Measurements from ENCODE around the gene GALNT3. TPM values are rescaled to one million over a fixed set of nuclear protein-coding genes. Genes with fewer than 3 reads are reported as not detected.

GALNT3 gene
- total RNA-seq, 1 donor from 2014 or later = 4.2 TPM

- no peak for DNase-seq (ENCODE audit: low spot score)
- H3K27ac Mint-ChIP-seq (ENCODE audit: unreplicated experiment) = no peak overlapping the region
- H3K9me3 Mint-ChIP-seq (ENCODE audit: low read depth) = no peaks in the 10 kb centered on the region
- no peaks in the 10 kb centered on the region for H3K27me3 Mint-ChIP-seq (ENCODE audit: low read depth)
- no peaks in the 10 kb centered on the region for H3K36me3 Mint-ChIP-seq (ENCODE audit: low read depth)
- TF ChIP-seq CTCF (IDR thresholded peaks at IDR 0.05) = no peak
- no peaks in the 10 kb centered on the region for H3K4me1 Mint-ChIP-seq (ENCODE audit: low read depth)
- H3K4me3 Mint-ChIP-seq (ENCODE audit: unreplicated experiment) = no peak overlapping the region
These were observed 21.9 kb downstream of the GALNT3 start for GRCh38 chr2:165772183-165772582.

- Mint-ChIP-seq H3K27me3 (ENCODE audit: low read depth) (no peaks in the 10 kb centered on the region), H3K4me3 (ENCODE audit: unreplicated experiment) (no peak overlapping the region), H3K27ac (ENCODE audit: unreplicated experiment) (no peak overlapping the region), H3K36me3 (ENCODE audit: low read depth) (no peaks in the 10 kb centered on the region), H3K9me3 (ENCODE audit: low read depth) (no peaks in the 10 kb centered on the region), H3K4me1 (ENCODE audit: low read depth) (peaks cover 10% of the 10 kb centered on the region)
- DNase-seq (ENCODE audit: low spot score) = no peak
- no peak for TF ChIP-seq CTCF (IDR thresholded peaks at IDR 0.05)
These were observed 27.6 kb downstream of the GALNT3 start for GRCh38 chr2:165766326-165766927.

GRCh38 chr2:165762723-165763122 lies 31.3 kb downstream of the GALNT3 start:
- H3K27me3 Mint-ChIP-seq (ENCODE audit: low read depth) = no peaks in the 10 kb centered on the region
- no peak for TF ChIP-seq CTCF (IDR thresholded peaks at IDR 0.05)
- DNase-seq (ENCODE audit: low spot score) = no peak
- no peak overlapping the region for H3K4me3 Mint-ChIP-seq (ENCODE audit: unreplicated experiment)
- H3K9me3 Mint-ChIP-seq (ENCODE audit: low read depth) = no peaks in the 10 kb centered on the region
- no peaks in the 10 kb centered on the region for H3K36me3 Mint-ChIP-seq (ENCODE audit: low read depth)
- H3K4me1 Mint-ChIP-seq (ENCODE audit: low read depth) = peaks cover 15% of the 10 kb centered on the region
- no peak overlapping the region for H3K27ac Mint-ChIP-seq (ENCODE audit: unreplicated experiment)

GRCh38 chr2:165757906-165758675 lies 36.0 kb downstream of the GALNT3 start:
- Mint-ChIP-seq H3K4me1 (ENCODE audit: low read depth) (peaks cover 12% of the 10 kb centered on the region), H3K4me3 (ENCODE audit: unreplicated experiment) (no peak overlapping the region), H3K27me3 (ENCODE audit: low read depth) (no peaks in the 10 kb centered on the region), H3K9me3 (ENCODE audit: low read depth) (no peaks in the 10 kb centered on the region), H3K27ac (ENCODE audit: unreplicated experiment) (no peak overlapping the region), H3K36me3 (ENCODE audit: low read depth) (peaks cover under 1% of the 10 kb centered on the region)
- TF ChIP-seq CTCF (IDR thresholded peaks at IDR 0.05) = no peak
- no peak for DNase-seq (ENCODE audit: low spot score)

- Mint-ChIP-seq H3K27ac (ENCODE audit: unreplicated experiment) (no peak overlapping the region), H3K4me1 (ENCODE audit: low read depth) (no peaks in the 10 kb centered on the region), H3K4me3 (ENCODE audit: unreplicated experiment) (no peak overlapping the region), H3K36me3 (ENCODE audit: low read depth) (peaks cover 3% of the 10 kb centered on the region), H3K27me3 (ENCODE audit: low read depth) (no peaks in the 10 kb centered on the region), H3K9me3 (ENCODE audit: low read depth) (no peaks in the 10 kb centered on the region)
- DNase-seq (ENCODE audit: low spot score) = no peak
- no peak for TF ChIP-seq CTCF (IDR thresholded peaks at IDR 0.05)
These were observed 47.5 kb downstream of the GALNT3 start for GRCh38 chr2:165746501-165746900.

Measured in chondrocyte (in vitro differentiated cells).